ENCODE measurements around the gene WDR5B. TPM values are rescaled to one million over a fixed set of nuclear protein-coding genes. Genes with fewer than 3 reads are reported as not detected.
"Not testable (repeated sequence)": the region's sequence is repeated elsewhere in the genome, so short reads cannot be mapped to it uniquely, and the experiment has no call there.

The WDR5B gene
- total and polyA plus RNA-seq, 7 donors = 1.2 to 6.5 (median 2.5) TPM

DNA sequence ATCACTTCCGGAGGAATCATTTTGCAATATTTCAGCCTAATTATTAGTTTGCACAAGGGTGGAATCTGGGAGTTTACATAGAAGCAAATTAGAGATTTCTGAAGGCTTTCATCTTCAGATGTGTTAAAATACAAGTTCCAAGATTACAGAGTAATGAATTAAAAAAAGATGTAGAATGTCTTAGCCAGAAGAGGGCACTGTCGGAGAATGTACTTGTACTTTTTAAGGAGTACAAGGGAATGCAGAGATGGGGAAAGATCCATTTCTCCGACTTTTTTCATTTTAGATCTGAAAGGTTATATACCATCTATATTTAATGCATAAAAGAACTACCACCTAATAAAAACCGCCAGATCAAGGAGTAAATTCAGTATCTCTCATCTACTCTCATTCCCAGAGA is 43.1 kb upstream of the WDR5B start:
- peak; percentile 40 for TF ChIP-seq CTCF (IDR thresholded peaks at IDR 0.05)
- H3K36me3 ChIP-seq (ENCODE audit: insufficient read depth in 1 of 2, low read depth in 1 of 2) = peaks cover 5 to 95% of the 10 kb centered on the region in 2 donors
- no peaks in the 10 kb centered on the region for H3K27me3 ChIP-seq (ENCODE audit: insufficient read depth in 3 of 3, low read length in 2 of 3)
- WGBS, 3 donors = 64 to 75% (median 64%) methylated on average over 4 of the region's 4 CpGs
- intact Hi-C loops (cut with DNase I) = loop anchor here in 1 of 2 donors (5.0 kb wide), 1 partner anchor 38 kb away; no protein-coding TSS in a partner anchor
- DNase-seq (no peak), ATAC-seq (peak in 1 of 4 donors; percentile 45)
- H3K9me3 ChIP-seq = no peaks in the 10 kb centered on the region
- H3K27ac ChIP-seq = no peak overlapping the region
- no peak overlapping the region for H3K4me3 ChIP-seq
- no peaks in the 10 kb centered on the region for H3K4me1 ChIP-seq

DNA sequence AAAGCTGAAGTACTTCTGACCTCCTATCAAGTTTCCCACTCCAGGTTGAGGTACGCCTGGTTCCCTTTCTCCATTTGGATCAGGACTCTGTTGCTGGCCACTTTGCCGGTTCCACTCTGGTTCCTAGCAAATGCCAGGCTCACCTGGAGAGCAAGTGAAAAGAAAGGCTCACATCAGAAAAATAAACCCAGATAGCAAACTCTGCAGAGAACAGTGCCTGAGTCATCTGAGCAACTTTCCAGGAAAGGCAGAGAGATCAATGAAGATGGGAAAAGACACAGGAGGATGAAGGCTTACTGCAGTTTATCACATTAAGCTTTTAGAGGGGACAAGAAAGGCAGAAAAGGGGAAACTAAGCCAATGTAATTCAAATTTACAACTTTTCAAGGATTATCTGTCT is 41.8 kb upstream of the WDR5B start:
- ATAC-seq (no peak), DNase-seq (no peak)
- intact Hi-C loops (cut with DNase I) = loop anchor here in 1 of 2 donors (5.0 kb wide), 1 partner anchor 40 kb away; no protein-coding TSS in a partner anchor
- H3K27me3 ChIP-seq (ENCODE audit: insufficient read depth in 3 of 3, low read length in 2 of 3) = no peaks in the 10 kb centered on the region
- H3K27ac ChIP-seq = no peak overlapping the region
- no peak overlapping the region for H3K4me3 ChIP-seq
- peaks cover 11 to 95% of the 10 kb centered on the region in 2 donors for H3K36me3 ChIP-seq (ENCODE audit: insufficient read depth in 1 of 2, low read depth in 1 of 2)
- no peaks in the 10 kb centered on the region for H3K9me3 ChIP-seq
- TF ChIP-seq CTCF (IDR thresholded peaks at IDR 0.05) = no peak
- 56 to 100% (median 82%) methylated on average over 2 of the region's 2 CpGs for WGBS, 3 donors
- H3K4me1 ChIP-seq = no peaks in the 10 kb centered on the region

GRCh38 chr3:122456074-122456473 is 40.2 kb upstream of the WDR5B start:
- Histone ChIP-seq H3K27me3 (ENCODE audit: insufficient read depth in 3 of 3, low read length in 2 of 3) (no peaks in the 10 kb centered on the region), H3K36me3 (ENCODE audit: insufficient read depth in 1 of 2, low read depth in 1 of 2) (peaks cover 11 to 92% of the 10 kb centered on the region in 2 donors), H3K4me1 (no peaks in the 10 kb centered on the region), H3K9me3 (no peaks in the 10 kb centered on the region), H3K4me3 (no peak overlapping the region), H3K27ac (no peak overlapping the region)
- no peak for ATAC-seq
- intact Hi-C loops (cut with DNase I) = loop anchor here in 1 of 2 donors (5.0 kb wide), 1 partner anchor 41 kb away; no protein-coding TSS in a partner anchor
- no peak for DNase-seq
- TF ChIP-seq CTCF (IDR thresholded peaks at IDR 0.05) = no peak

DNA sequence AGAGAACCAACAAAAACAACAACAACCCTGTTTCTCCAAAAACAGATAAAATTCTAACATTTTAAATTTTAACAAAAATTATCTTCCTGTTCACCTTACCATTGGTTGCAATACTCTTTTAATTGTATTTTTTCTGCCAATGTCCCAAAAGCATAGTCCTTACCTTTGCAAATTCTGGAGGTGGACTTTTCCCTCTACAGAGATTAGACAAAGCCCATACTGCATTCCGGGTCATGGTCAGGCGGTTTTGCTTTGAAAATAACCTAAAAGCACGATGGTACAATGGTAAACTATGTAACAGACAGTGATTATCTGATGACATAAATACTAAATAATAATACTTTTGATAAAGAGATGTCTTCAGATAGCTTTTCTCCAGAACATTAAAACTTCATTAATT is 35.5 kb upstream of the WDR5B start:
- DNase-seq (no peak), ATAC-seq (no peak)
- Histone ChIP-seq H3K9me3 (no peaks in the 10 kb centered on the region), H3K4me3 (no peak overlapping the region), H3K4me1 (no peaks in the 10 kb centered on the region), H3K36me3 (ENCODE audit: insufficient read depth in 1 of 2, low read depth in 1 of 2) (peaks cover 13 to 84% of the 10 kb centered on the region in 2 donors), H3K27me3 (ENCODE audit: insufficient read depth in 3 of 3, low read length in 2 of 3) (no peaks in the 10 kb centered on the region), H3K27ac (no peak overlapping the region)
- intact Hi-C loops (cut with DNase I) = no loop called here
- 91 to 97% (median 95%) methylated on average over 3 of the region's 3 CpGs for WGBS, 3 donors
- no peak for TF ChIP-seq CTCF (IDR thresholded peaks at IDR 0.05)

- H3K4me1 ChIP-seq; H3K4me3 ChIP-seq; H3K9me3 ChIP-seq; ATAC-seq; DNase-seq; H3K27ac ChIP-seq; H3K27me3 ChIP-seq (ENCODE audit: insufficient read depth in 3 of 3, low read length in 2 of 3); intact Hi-C loops (cut with DNase I): not testable (repeated sequence)
- H3K36me3 ChIP-seq (ENCODE audit: insufficient read depth in 1 of 2, low read depth in 1 of 2) = peaks cover 11 to 85% of the 10 kb centered on the region in 2 donors
- whole genome bisulfite sequencing, 3 donors = 95 to 97% (median 97%) methylated on average over 6 of the region's 6 CpGs
Observed at GRCh38 chr3:122448218-122448617, 32.4 kb upstream of the WDR5B start.

DNA sequence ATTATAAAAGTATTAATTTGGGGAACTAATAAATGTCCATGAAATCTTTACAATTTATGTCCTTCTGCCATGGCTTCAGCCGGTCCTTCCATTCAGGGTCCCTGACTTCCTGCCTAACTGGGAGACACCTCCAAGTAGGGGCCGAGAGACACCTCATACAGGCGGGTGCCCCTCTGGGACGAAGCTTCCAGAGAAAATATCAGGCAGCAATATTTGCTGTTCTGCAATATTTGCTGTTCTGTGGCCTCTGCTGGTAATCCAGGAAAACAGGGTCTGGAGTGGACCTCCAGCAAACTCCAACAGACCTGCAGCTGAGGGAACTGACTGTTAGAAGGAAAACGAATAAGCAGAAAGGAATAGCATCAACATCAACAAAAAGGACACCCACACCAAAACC is 28.6 kb upstream of the WDR5B start:
- H3K9me3 ChIP-seq; H3K27me3 ChIP-seq (ENCODE audit: insufficient read depth in 3 of 3, low read length in 2 of 3); intact Hi-C loops (cut with DNase I); H3K4me1 ChIP-seq; ATAC-seq; H3K4me3 ChIP-seq; DNase-seq; H3K27ac ChIP-seq: not testable (repeated sequence)
- H3K36me3 ChIP-seq (ENCODE audit: insufficient read depth in 1 of 2, low read depth in 1 of 2) = peaks cover 11 to 88% of the 10 kb centered on the region in 2 donors
- WGBS, 3 donors = 95 to 98% (median 96%) methylated on average over 5 of the region's 5 CpGs

GRCh38 chr3:122443762-122444490 is 28.1 kb upstream of the WDR5B start:
- peaks cover 14 to 88% of the 10 kb centered on the region in 2 donors for H3K36me3 ChIP-seq (ENCODE audit: insufficient read depth in 1 of 2, low read depth in 1 of 2)
- intact Hi-C loops (cut with DNase I); H3K4me1 ChIP-seq; H3K4me3 ChIP-seq; H3K27me3 ChIP-seq (ENCODE audit: insufficient read depth in 3 of 3, low read length in 2 of 3); H3K27ac ChIP-seq; DNase-seq; ATAC-seq; H3K9me3 ChIP-seq: not testable (repeated sequence)
- 97% methylated on average over 11 of the region's 11 CpGs for WGBS, 3 donors

Measured in psoas muscle (tissue), 8 donors.